Ascending aorta (tissue), 2 donors: ENCODE data around the gene EXOC4. TPM values are rescaled to one million over a fixed set of nuclear protein-coding genes. Genes with fewer than 3 reads are reported as not detected.
"Not testable (repeated sequence)": the region's sequence is repeated elsewhere in the genome, so short reads cannot be mapped to it uniquely, and the experiment has no call there.

ENCODE experiments used
- DNase-seq, 2 donors: peaks; one replicate each; pipeline ENCODE4 v3.0.0-alpha.2; 2019; ENCODE audit warnings: low spot score in 2 of 2
- H3K27ac ChIP-seq, 2 donors: fragments of 200-600 bp; sonication (generic); one replicate each; pipeline ENCODE4 v1.5.1; 2016 to 2017; ENCODE audit warnings: mild to moderate bottlenecking in 1 of 2
- H3K27me3 ChIP-seq: fragments of 200-600 bp; sonication (generic); one replicate; pipeline ENCODE4 v1.5.1; 2017
- H3K36me3 ChIP-seq, 2 donors: fragments of 200-600 bp; sonication (generic); one replicate each; pipeline ENCODE4 v1.5.1; 2016
- H3K4me1 ChIP-seq, 2 donors: fragments of 200-600 bp; sonication (generic); one replicate each; pipeline ENCODE4 v1.5.1; 2016 to 2017; ENCODE audit warnings: mild to moderate bottlenecking in 1 of 2
- H3K4me3 ChIP-seq, 2 donors: fragments of 200-600 bp; sonication (generic); one replicate each; pipeline ENCODE4 v1.5.1; 2016 to 2017; ENCODE audit warnings: mild to moderate bottlenecking in 1 of 2
- H3K9me3 ChIP-seq, 2 donors: fragments of 200-600 bp; sonication (generic); one replicate each; pipeline ENCODE4 v1.5.1; 2016
- intact Hi-C: fragments of 100-400 bp; cut with DNase I; formaldehyde crosslinking; loops from one replicate; pipeline ENCODE4 v1.15.1; 2023
- total RNA-seq: library from RNA; depleted of rRNA; stranded (reverse); fragments of >200 nt; gene quantifications from one replicate; pipeline ENCODE4 v1.1.0, GENCODE V29; 2016
- TF ChIP-seq, protein P1 (sequence below), 3 experiments: fragments of 200-600 bp in 2 of 3; fragments of 450-650 bp in 1 of 3; sonication (generic) in 2 of 3; IDR thresholded peaks; one replicate each; pipeline ENCODE4 v1.5.1; 2016 to 2019; ENCODE audit warnings: antibody characterized with exemption in 3 of 3, mild to moderate bottlenecking in 1 of 3, moderate library complexity in 1 of 3

The EXOC4 gene
- total RNA-seq, 1 donor from 2014 or later, result 27.1 TPM

DNA sequence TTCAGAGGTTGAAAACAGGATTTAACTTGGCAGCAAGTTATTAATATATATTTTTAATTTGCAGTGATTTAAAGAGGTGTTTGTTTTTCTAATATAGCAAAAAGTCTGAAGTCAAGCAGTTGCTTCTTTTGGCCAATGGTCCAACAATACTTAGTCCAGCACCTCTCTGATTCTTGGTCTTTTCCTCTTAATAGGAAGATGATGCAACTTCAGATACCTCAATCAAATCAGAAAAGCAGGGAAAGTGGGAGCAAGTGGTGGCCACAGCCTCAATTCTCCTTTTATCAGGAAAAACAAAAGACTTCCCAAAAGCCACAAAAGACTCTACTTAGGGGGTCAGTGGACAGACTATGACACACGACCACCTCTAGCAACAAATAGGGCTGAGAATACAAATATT lies 740.7 kb downstream of the EXOC4 start:
- peaks cover 0 to 4% of the 10 kb centered on the region in 2 donors for H3K36me3 ChIP-seq
- intact Hi-C loops, result no loop called here
- no peak for DNase-seq
- H3K27me3 ChIP-seq, result no peaks in the 10 kb centered on the region
- H3K4me1 ChIP-seq, result no peaks in the 10 kb centered on the region
- H3K4me3 ChIP-seq, result no peak overlapping the region
- TF ChIP-seq, protein P1, sequence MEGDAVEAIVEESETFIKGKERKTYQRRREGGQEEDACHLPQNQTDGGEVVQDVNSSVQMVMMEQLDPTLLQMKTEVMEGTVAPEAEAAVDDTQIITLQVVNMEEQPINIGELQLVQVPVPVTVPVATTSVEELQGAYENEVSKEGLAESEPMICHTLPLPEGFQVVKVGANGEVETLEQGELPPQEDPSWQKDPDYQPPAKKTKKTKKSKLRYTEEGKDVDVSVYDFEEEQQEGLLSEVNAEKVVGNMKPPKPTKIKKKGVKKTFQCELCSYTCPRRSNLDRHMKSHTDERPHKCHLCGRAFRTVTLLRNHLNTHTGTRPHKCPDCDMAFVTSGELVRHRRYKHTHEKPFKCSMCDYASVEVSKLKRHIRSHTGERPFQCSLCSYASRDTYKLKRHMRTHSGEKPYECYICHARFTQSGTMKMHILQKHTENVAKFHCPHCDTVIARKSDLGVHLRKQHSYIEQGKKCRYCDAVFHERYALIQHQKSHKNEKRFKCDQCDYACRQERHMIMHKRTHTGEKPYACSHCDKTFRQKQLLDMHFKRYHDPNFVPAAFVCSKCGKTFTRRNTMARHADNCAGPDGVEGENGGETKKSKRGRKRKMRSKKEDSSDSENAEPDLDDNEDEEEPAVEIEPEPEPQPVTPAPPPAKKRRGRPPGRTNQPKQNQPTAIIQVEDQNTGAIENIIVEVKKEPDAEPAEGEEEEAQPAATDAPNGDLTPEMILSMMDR (IDR thresholded peaks at IDR 0.05), result no peak
- H3K27ac ChIP-seq, result no peak overlapping the region
- peaks cover 0 to 13% of the 10 kb centered on the region in 2 donors for H3K9me3 ChIP-seq

DNA sequence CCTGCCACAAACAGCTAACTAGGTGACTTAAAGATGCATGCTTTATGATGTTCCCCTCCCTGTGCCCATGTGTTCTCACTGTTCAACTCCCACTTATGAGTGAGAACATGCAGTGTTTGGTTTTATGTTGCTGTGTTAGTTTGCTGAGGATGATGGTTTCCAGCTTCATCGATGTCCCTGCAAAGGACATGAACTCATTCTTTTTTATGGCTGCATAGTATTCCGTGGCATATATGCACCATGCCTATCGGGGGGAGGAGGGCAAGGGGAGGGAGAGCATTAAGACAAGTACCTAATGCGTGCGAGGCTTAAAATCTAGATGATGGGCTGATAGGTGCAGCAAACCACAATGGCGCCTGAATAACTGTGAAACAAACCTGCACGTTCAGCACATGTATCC lies 741.2 kb downstream of the EXOC4 start:
- H3K36me3 ChIP-seq, H3K27ac ChIP-seq, DNase-seq, intact Hi-C loops, H3K4me1 ChIP-seq, H3K4me3 ChIP-seq, H3K27me3 ChIP-seq: not testable (repeated sequence)
- peaks cover 0 to 13% of the 10 kb centered on the region in 2 donors for H3K9me3 ChIP-seq

DNA sequence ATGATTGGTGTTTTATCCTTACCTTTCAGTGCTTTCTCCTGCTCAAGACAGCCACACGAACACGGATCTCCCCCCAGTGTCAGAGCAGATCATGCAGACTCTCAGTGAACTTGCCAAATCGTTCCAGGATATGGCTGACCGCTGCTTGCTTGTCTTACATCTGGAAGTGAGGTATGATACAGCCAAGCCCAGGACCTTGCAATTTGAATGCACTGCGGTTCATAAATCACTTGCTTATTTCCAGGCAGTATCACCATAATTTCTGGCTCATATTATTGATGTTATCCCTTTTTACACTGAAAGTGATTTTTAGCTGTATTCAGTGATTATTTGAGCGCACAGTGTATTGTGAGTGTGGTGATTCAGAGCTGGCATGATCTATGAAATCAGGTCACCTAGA lies 744.6 kb downstream of the EXOC4 start:
- TF ChIP-seq, protein P1 (IDR thresholded peaks at IDR 0.05), result no peak
- Histone ChIP-seq H3K27ac (no peak overlapping the region), H3K36me3 (peaks cover 0 to 4% of the 10 kb centered on the region in 2 donors), H3K4me3 (no peak overlapping the region), H3K4me1 (no peaks in the 10 kb centered on the region), H3K27me3 (no peaks in the 10 kb centered on the region), H3K9me3 (no peaks in the 10 kb centered on the region)
- DNase-seq, result no peak
- intact Hi-C loops, result no loop called here

DNA sequence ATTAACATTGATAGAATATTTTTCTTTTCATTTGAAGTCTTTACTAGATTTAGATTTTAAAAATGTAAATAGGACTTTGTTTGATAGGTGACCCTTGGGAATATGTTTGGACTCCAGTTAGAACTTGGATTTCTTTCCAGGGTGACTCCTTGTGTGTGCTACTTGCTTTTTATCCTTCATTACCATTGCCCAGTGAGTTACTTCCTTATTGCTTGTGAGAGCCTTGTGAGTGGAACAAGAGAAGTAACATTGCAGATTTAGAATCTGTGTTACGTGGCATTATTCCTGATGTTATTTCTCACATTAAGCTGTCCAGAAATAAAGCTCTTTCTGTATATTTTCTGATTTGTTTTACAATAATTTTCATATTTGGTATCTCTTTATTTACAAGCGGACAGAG lies 746.3 kb downstream of the EXOC4 start:
- H3K4me1 ChIP-seq, result no peaks in the 10 kb centered on the region
- no peaks in the 10 kb centered on the region for H3K27me3 ChIP-seq
- intact Hi-C loops, result no loop called here
- no peak overlapping the region for H3K4me3 ChIP-seq
- H3K36me3 ChIP-seq, result peaks cover 0 to 4% of the 10 kb centered on the region in 2 donors
- TF ChIP-seq, protein P1 (IDR thresholded peaks at IDR 0.05), result no peak
- no peaks in the 10 kb centered on the region for H3K9me3 ChIP-seq
- no peak for DNase-seq
- no peak overlapping the region for H3K27ac ChIP-seq

DNA sequence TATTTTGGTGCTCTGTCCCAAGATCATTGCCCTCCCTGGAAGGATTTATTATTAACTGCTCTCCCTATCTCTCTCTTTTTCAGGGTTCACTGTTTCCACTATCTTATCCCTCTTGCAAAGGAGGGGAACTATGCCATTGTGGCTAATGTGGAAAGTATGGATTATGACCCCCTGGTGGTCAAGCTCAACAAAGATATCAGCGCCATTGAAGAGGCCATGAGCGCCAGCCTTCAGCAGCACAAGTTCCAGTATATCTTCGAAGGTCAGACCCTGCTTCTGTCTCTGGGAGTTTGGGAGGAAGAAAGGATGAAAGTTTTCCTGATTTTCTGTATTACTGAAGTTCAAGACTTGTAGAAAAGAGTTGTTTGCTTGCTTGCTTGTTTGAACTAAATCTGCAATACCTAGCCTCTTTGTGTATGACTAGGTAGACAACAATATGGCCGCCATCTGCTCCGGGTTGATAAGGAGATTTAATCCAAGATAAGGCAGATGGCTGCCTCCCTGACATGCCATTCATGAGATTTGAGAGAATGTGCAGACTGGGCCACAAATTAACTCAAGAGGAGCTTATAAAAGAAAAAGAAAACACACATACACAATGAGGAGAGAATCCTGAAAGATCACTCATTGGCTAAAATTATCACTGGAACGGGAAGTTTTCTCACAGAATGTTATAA lies 752.1 kb downstream of the EXOC4 start:
- Histone ChIP-seq H3K4me1 (no peaks in the 10 kb centered on the region), H3K4me3 (no peak overlapping the region), H3K9me3 (no peaks in the 10 kb centered on the region), H3K27me3 (no peaks in the 10 kb centered on the region), H3K36me3 (no peaks in the 10 kb centered on the region), H3K27ac (no peak overlapping the region)
- intact Hi-C loops, result no loop called here
- TF ChIP-seq, protein P1 (IDR thresholded peaks at IDR 0.05), result no peak
- no peak for DNase-seq

DNA sequence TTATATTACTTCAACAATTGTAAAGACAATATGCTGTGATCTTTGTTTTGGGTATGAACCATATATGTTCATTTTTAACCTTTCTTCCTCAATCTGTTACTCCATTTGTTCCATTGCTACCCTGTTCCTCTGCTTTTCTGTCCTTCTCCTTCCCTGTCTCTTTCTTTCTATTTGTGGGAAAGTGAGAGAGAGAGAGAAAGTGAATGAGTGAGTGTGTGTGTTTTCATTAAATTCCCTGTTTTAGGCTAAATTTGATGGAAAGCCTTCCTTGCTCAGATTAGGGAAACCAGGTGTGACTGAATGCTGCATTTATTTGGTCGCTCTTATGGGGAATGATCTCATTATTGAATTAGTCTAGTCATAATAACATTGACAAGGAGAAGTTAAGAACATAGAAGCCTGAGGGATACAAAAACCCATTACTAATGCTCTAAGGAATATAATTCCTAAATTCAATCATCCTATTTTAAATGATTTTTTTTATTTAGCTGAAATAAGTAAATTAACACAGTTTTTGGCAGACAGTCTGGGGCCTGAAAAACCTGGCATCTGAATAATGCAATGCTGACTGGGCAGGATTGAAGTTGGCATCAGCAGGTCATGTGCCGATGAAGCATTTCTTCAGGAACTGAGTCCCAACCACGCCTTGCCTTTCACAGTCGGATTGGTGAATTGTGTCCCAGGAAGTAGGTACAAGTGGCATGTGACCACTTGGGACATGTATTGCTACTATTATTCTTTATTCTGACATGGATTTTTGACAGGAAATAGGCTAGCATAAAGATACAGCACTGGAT lies 756.6 kb downstream of the EXOC4 start:
- TF ChIP-seq, protein P1 (IDR thresholded peaks at IDR 0.05), result no peak
- DNase-seq, result no peak
- H3K4me3 ChIP-seq, result no peak overlapping the region
- no peak overlapping the region for H3K27ac ChIP-seq
- no peaks in the 10 kb centered on the region for H3K9me3 ChIP-seq
- intact Hi-C loops, result no loop called here
- no peaks in the 10 kb centered on the region for H3K27me3 ChIP-seq
- H3K4me1 ChIP-seq, result no peaks in the 10 kb centered on the region
- no peaks in the 10 kb centered on the region for H3K36me3 ChIP-seq
